C4-2B (cell line): Measurements from ENCODE around the gene TBL1XR1.

Experiments used
- H3K27ac ChIP-seq: fragments of 450-650 bp; 2 replicates; pipeline ENCODE4 v1.5.1; 2017
- ZFX ChIP-seq: fragments of 450-650 bp; IDR thresholded peaks from 2 replicates; pipeline ENCODE4 v1.6.1; 2017
- TF ChIP-seq, protein P1 (sequence below): fragments of 450-650 bp; conservative IDR thresholded peaks from 2 replicates; pipeline ENCODE4 v1.5.1; 2017; ENCODE audit warnings: mild to moderate bottlenecking

Gene TBL1XR1

DNA sequence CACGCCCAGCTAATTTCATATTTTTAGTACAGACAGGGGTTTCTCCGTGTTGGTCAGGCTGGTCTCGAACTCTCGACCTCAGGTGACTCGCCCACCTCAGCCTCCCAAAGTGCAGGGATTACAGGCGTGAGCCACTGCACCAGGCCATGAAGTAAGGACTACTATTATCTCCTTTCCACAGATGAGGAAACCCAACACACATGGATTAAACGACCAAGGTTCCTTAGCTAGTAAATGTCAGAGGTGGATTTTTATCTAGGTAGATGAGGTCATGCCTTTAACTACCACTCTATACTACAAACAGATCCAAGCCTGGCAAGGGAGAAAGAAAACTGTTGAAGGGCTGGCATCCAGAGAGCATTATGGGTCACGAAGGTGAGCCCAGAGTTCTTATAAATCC is 15.5 kb upstream of the TBL1XR1 start:
- TF ChIP-seq, protein P1, sequence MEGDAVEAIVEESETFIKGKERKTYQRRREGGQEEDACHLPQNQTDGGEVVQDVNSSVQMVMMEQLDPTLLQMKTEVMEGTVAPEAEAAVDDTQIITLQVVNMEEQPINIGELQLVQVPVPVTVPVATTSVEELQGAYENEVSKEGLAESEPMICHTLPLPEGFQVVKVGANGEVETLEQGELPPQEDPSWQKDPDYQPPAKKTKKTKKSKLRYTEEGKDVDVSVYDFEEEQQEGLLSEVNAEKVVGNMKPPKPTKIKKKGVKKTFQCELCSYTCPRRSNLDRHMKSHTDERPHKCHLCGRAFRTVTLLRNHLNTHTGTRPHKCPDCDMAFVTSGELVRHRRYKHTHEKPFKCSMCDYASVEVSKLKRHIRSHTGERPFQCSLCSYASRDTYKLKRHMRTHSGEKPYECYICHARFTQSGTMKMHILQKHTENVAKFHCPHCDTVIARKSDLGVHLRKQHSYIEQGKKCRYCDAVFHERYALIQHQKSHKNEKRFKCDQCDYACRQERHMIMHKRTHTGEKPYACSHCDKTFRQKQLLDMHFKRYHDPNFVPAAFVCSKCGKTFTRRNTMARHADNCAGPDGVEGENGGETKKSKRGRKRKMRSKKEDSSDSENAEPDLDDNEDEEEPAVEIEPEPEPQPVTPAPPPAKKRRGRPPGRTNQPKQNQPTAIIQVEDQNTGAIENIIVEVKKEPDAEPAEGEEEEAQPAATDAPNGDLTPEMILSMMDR = no peak
- no peak for TF ChIP-seq ZFX
- peak overlapping the region; percentile 38 for H3K27ac ChIP-seq

DNA sequence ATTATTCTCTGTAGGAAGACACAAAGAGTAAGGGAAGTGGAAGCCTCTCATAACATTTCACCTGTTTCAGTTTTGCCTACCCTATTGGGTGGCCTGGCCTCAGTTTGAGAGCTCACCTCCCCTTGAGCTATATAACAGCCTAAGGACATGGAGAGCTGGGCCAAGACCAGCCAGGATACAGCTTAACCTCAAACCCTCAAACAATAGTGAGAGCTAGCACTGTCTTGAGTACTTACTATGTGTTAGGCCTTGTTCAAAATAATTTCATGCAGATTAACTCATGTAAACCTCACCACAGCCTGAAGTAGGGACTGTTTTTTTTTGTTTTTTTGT is 15.0 kb upstream of the TBL1XR1 start:
- TF ChIP-seq, protein P1 = no peak
- 0 out of 2 replicates have a peak, but pooled peaks have one; percentile 20 for TF ChIP-seq ZFX

DNA sequence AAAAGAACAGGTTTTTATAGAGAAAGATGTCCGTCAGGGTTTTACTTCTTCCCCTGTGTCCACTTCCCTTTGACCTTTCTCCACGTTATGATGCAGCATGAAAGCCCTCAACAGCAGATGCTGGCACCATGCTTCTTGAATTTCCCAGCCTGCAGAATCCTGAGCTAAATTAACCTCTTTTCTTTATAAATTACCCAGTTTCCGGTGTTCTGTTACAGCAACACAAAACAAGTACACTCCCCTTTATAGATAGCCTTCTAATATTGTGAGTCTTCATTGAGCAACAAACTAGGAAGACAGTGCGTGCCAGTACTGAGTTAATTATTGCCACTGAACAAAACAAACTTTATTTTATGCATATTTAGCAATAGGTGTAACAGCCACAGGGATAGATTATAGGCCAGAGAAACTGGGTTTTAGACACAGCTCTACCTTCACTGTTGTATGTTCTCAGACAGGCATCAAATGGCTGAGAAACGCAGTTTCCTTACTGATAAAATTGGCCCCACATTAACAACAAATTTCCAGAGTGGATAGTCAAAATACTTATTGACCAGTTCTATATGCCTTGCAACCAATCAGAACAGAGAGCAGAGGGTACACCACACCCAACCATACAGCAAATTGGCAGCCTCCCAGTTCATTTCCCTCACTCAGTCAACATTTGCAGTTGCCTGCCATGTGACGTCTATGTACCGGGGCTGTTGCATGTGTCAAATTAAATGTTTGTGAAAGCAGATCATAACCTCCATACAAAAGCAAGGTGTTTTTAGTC is 14.4 kb upstream of the TBL1XR1 start:
- H3K27ac ChIP-seq = peak overlapping the region; percentile 38; the same call in 1 of the 2 replicates
- TF ChIP-seq ZFX = no peak
- TF ChIP-seq, protein P1 = no peak

More for the DNA sequence above, 15.0 kb upstream of the TBL1XR1 start:
- H3K27ac ChIP-seq = peak overlapping the region; percentile 38

GRCh38 chr3:177210744-177211502 is 13.6 kb upstream of the TBL1XR1 start:
- TF ChIP-seq, protein P1 = no peak
- no peak for TF ChIP-seq ZFX
- H3K27ac ChIP-seq = no peak overlapping the region

GRCh38 chr3:177209509-177209908 is 12.2 kb upstream of the TBL1XR1 start:
- no peak for TF ChIP-seq ZFX
- TF ChIP-seq, protein P1 = no peak
- H3K27ac ChIP-seq = no peak overlapping the region

GRCh38 chr3:177208781-177209180 is 11.5 kb upstream of the TBL1XR1 start:
- no peak overlapping the region for H3K27ac ChIP-seq
- no peak for TF ChIP-seq ZFX
- TF ChIP-seq, protein P1 = no peak

DNA sequence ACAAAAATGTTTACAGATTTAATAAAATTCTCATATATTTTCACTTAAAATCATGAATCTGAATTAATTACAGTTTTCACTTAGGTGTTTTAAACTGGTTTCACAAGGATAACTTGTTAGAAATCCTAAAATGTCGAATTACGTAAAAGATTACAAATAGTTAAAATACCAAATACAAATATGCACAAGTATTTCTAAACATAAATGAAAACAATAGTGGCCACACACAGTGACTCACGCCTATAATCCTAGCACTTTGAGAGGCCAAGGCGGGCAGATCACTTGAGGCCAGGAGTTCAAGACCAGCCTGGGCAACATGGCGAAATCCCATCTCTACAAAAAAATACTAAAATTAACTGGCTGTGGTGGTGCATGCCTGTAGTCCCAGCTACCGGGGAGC is 10.9 kb upstream of the TBL1XR1 start:
- TF ChIP-seq, protein P1 = no peak
- TF ChIP-seq ZFX = no peak
- H3K27ac ChIP-seq = no peak overlapping the region
